ENCODE data around the gene ENDOV. TPM values are rescaled to one million over a fixed set of nuclear protein-coding genes. Genes with fewer than 3 reads are reported as not detected.

ENDOV gene
- total and polyA plus RNA-seq, 4 donors = 5.7 to 11.9 (median 8.3) TPM

DNA sequence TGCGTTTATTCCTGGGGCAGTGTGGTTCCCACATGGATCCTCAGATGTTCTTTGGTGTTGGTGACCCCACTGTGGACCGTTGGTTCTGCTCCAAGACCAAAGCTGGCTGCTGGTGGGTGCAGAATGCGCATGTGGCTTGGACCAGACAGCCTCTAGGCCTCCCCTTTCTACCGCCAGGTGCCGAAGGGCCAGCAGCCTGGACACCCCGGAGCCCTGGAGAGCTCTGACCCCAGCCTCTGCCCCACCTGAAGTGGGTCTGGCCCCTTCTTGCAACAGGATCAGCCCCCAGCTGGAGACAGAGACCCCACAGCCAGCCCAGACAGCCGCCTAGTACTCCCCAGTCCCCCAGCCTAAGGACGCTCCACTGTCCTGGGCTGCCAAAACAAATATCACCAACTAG is 43.0 kb downstream of the ENDOV start (continued):
- no peak for TF ChIP-seq HNF4A (conservative IDR thresholded peaks at IDR 0.05)
- no peak for TF ChIP-seq MAX (IDR thresholded peaks at IDR 0.05)
- no peak for TF ChIP-seq RAD21 (IDR thresholded peaks at IDR 0.05)
- TF ChIP-seq, protein P1, sequence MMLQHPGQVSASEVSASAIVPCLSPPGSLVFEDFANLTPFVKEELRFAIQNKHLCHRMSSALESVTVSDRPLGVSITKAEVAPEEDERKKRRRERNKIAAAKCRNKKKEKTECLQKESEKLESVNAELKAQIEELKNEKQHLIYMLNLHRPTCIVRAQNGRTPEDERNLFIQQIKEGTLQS (IDR thresholded peaks at IDR 0.05) = no peak

GRCh38 chr17:80459234-80459633 is 44.3 kb downstream of the ENDOV start:
- TF ChIP-seq, protein P1 (IDR thresholded peaks at IDR 0.05) = no peak
- TF ChIP-seq ZBTB33 (IDR thresholded peaks at IDR 0.05) (no peak), GABPA (IDR thresholded peaks at IDR 0.05 in 1 of 2, conservative IDR thresholded peaks at IDR 0.05 in 1 of 2) (no peak), REST (IDR thresholded peaks at IDR 0.05) (no peak), FOXA1 (IDR thresholded peaks at IDR 0.05) (no peak), YY1 (IDR thresholded peaks at IDR 0.05) (no peak), JUND (IDR thresholded peaks at IDR 0.05) (no peak), MAX (IDR thresholded peaks at IDR 0.05) (no peak), CTCF (IDR thresholded peaks at IDR 0.05; ENCODE audit: low read depth, low read length, missing input control) (no peak), RXRA (IDR thresholded peaks at IDR 0.05) (no peak), HNF4A (conservative IDR thresholded peaks at IDR 0.05) (no peak)
- Histone ChIP-seq H3K27me3 (ENCODE audit: control insufficient read depth in 4 of 4, insufficient read depth in 4 of 4, low read length in 3 of 4) (no peaks in the 10 kb centered on the region), H3K36me3 (ENCODE audit: control insufficient read depth in 4 of 4, insufficient read depth in 3 of 4, low read depth in 1 of 4, low read length in 3 of 4) (no peaks in the 10 kb centered on the region), H3K4me1 (ENCODE audit: control insufficient read depth in 4 of 4, insufficient read depth in 4 of 4, low read length in 3 of 4) (peaks cover 0 to 6% (median 4%) of the 10 kb centered on the region in 4 donors), H3K4me3 (ENCODE audit: low read depth in 1 of 3, low read length in 3 of 3) (no peak overlapping the region), H3K27ac (ENCODE audit: low read depth in 1 of 2, low read length in 2 of 2) (no peak overlapping the region), H3K9ac (ENCODE audit: low read depth in 1 of 2, low read length in 2 of 2) (no peak overlapping the region), H3K9me3 (ENCODE audit: control insufficient read depth in 4 of 4, low read length in 3 of 4) (no peaks in the 10 kb centered on the region)
- DNase-seq (ENCODE audit: low spot score) = no peak
- WGBS = 80% methylated on average over 11 of the region's 11 CpGs

Measured in liver (tissue), 9 donors.